T-helper 2 cell (primary cell): Measurements from ENCODE around the gene CACNA1G.

Source experiments
- DNase-seq, 5 experiments: peaks; one replicate each; pipeline versions ENCODE4 v3.0.0 to v3.0.0-alpha.2; 2012 to 2022
- total RNA-seq, 2 donors: gene quantifications; one replicate each; lab custom pipeline; 2026; lab: John Stamatoyannopoulos, UW

CACNA1G gene
- total RNA-seq = 0.40 to 0.62 reads per million in 2 donors

DNA sequence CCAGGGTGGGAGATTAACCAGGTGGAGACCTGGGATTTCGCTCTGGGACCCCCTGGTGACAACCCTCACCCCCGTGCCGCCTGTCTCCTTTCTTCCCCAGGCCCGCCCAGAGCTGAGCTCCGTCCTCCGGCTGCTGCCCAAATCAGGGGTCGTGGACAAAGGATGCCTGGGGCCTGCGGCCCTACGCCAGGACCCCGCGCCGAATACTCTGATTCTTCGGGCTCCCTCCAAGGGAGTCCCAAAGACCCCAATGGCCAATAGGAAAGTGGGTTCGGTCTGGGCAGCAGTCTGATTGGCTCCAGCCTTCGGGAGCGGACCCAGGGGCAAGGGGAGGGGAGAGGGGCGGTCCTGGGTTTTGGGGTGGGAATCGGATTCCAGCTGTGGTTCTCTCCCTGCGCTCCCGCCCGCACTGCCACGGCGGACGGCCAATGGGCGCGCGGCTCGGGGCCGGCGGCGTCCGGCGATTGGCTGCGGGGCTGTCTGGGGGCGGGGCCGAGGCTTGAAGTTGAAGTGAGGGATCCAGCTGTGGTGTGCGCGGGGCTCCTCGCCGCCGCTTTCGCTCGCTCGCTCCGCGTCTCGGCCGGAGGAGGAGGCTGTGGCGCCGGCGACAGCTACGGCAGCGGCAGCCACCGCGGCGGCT, at the start of gene CACNA1G:
Gene CACNA1G, plus strand, starts transcription at position 531 of the 640 bp plus-strand sequence. CDS start 745 bp downstream, outside the sequence.
- peak; percentile 74 to 88 (median 83) for DNase-seq

DNA sequence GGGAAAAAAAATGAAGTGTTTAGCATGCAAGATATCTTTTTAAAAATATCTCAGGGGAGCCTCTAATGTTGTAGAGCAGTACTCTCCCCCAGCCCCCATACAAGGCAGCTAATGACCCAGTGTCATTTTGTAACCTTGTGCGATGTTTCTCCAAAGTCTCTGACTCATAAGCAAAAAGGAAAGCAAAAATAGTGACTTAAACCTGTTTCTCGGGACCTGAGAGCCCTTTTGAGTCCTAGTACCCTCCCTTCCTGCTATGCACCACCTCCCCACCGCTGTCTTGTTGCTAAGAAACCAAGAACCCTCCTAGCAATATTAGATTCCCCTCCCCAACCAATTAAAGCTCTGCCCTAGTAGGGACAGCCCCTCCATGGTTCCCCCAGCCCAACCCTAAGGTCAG, 49.5 kb upstream of the CACNA1G start:
- DNase-seq = peak in 4 of 5 experiments; percentile 12 to 93 (median 24)

DNA sequence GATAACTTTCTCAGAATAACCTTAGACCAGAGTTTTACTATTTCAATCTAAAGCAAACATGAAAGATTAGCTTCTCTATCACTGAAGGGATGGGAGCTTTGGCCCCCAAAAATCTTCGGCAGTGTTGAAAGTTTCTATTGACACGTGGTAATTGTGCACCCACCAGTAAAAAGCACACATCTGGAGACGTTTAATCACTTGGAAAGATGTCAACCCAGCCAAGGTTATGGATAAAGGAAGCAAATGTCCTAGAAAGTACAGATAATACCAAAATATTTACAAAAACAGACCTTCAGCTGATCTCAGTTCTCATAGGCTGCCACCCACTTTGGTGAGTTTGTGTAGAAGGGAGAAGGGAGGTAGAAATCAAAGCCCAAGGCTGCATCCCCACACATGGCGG, 47.0 kb upstream of the CACNA1G start:
- DNase-seq = no peak

DNA sequence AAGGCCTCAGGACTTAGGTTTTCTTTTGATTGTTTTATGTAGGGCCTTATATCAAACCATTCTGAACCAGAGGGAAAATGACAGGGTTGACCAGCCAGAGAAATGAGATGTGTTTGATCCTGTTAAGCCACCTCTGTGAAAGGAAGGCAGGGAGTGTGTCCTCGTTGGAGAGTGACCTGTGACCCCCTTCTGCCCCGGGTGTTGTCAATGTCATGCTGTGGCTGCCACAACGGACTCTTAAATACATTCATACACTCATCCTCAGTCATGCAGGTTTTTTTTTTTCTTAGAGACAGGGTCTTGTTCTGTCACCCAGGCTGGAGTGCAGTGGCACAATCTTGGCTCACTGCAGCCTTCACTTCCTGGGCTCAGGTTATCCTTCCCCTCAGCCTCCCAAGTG, 46.1 kb upstream of the CACNA1G start:
- DNase-seq = no peak

DNA sequence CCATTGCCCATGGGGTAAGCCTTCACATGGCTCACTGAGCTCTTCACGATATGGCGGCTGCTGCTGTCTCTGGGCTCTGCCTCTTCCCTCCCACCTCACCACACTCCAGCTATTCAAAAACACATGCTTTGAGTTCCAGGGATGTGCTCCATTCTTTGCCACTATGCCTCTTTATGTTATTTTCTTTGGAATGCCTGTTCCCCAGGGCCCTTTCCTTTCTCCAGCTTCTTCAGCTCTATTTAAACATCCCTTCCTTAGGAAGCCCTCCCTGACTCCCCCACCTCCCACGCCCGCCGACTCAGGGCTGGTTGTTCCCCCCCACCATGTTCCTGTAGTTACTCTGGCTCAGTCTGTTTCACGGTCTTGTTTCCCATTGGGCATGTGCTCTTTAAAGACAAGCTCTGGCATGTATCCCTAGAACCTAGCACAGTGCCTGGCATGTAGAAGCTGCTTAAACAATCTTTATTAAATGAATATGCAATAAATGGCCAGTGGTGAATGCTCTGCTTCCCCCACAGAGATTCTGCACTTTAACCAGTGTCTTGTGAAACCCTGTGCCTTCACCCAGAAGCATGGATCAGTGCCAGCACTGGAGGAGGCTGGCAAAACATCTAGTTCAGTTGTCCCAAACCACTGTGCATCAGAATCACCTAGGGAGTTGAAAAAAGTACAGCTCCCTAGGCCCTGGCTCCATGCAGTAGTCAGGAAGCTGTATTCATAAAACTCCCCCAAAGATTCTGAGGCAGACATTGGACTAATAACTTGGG, 45.4 kb upstream of the CACNA1G start:
- DNase-seq = no peak

DNA sequence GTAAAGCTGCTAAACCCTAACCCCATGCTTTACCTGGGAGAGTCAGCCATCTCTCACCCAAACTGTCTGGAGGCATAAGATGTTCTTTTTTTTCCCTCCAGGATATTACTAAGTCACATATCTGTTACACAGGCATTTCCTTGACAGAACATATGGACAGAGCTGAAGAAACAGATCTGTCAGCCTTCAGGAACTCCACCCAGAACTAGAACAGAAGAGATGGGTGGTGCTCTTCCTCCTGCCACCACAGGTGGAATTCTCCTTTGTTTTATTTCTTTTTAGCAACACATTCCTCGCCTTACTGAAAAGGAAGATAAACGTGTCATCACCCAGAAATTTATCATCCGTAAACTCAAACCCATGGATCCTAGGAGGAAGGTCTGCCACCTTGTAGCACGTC, 43.5 kb upstream of the CACNA1G start:
- no peak for DNase-seq

DNA sequence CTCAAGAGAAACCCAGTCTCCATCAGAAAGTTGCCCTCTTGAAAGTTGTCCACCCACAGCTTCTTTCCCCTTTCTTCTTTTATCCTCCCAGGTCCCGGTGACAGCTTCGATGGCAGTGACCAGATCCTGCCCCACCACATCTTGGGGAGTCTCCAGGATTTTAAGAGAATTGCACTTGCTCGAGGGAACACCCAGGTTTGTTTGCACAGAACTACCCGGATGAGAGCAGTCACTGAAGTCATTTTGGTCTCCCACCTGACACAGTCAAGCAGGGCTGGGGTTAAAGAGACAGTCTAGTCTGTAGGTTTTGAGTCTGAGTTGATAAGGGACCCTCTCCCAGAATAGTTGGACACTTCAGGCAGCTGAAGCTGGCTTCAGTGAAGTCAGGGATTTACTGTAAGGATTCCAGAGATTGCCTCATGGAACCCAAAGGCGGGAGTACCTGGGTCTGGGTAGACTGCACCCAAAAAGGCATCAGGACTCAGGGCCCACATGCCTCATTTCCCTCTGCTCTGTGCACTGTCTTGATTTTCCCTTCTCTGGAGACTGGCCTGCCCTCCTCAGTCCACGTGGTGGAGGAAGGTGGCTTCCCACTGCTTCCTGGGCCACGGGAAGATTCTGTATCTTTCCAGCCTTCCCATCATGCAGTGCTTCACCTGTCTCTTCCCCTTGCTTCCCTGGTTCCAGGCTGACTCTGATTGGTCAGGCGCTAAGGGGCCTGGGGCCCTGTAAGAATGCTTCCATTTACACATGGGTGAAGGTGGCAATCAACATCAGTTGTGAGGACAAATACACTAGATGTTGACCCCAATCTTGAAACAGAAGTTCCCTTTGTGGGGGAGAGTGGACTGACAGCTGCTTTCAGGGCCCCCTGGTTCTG, 42.8 kb upstream of the CACNA1G start:
- no peak for DNase-seq

DNA sequence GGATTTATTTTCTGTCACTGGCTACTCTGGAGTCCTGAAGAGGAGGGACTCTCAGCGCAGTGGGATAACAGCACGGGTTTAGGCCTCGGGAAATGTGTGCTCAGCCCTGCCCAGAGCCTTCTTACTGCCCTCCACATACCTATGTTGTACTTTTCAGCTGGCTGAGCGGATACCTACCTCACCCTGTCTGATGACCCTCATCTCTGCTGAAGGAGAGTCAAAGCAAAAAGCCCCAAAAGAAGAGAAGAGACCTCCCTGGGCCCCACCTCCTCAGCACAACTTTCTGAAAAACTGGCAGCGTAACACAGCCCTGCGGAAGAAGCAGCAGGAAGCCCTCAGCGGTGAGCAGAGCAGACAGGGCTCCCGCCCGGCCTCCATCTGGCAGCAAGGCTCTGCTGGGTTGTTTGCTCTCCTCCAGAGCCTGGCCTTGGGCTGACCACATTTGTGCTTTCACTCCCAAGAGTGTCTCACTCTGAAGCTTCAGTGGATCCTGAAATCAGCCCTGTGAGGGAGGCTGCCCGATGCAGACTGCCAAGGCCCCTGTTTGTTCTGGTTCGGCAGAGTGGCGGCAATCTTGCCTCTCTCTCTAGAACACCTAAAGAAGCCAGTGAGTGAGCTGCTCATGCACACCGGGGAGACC, 42.0 kb upstream of the CACNA1G start:
- no peak for DNase-seq

DNA sequence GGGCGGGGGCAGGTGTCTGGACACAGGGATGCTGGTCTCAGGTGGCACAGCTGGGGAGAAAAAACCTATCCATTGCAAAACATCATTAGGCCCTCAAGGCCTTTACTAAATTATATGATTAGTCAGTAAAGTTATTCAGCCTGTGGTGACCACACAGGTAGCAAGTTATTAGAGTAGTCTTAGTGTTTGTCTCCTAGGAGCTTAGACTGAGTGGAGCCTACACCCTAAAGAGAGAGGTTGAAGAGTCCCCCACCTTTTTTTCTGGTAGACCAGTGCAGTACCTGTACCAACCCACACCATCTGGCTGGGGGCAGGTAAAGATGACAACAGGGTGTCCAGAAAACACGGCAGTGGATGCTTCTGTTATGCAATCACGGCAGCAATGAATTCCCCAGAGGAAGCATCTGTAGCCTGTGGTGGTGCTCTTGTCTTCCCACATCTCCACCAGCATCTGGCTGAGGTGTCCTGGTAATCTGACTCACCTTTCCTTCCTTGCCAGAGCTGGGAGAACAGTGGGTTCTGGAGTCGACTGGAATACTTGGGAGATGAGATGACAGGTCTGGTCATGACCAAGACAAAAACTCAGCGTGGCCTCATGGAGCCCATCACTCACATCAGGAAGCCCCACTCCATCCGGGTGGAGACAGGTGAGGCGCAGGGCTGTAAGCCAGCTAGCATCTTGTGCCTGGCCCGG, 41.2 kb upstream of the CACNA1G start:
- DNase-seq = no peak

DNA sequence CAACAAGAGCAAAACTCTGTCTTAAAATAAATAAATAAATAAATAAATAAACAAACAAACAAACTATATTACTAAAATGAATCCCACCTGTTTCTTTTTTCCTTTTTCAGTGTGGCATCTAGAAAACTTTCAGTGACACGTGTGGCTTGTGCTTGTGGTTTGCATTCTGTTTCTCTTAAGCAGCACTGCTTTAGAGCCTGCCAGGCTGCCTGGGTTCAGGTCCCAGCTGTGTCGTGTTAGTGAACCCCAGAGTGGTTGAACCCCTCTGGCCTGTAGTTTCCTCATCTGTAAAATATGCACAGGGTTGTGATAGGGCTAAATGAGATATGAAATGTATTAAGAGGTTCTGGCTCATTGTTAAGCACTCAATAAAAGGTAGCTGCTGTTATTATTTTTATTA, 40.0 kb upstream of the CACNA1G start:
- no peak for DNase-seq

DNA sequence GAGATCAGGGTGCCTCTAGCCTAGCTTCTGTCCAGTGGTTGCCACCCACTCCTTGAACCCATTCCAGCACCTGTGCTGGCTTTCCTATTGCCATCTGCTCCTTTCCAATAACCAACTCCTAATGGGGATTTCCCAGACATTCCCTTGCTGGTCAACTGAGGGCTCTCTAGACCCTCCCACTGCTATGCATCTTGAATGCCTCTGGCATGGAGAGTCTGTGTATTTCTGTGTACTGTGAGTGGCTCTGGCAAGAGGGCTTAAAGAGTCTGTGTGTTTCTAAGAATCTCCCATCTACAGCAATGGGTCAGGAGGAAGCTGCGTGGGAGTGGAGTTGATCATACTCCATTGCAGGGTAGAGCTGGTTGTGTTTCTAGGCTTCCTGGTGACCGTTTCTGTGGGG, 39.0 kb upstream of the CACNA1G start:
- no peak for DNase-seq

DNA sequence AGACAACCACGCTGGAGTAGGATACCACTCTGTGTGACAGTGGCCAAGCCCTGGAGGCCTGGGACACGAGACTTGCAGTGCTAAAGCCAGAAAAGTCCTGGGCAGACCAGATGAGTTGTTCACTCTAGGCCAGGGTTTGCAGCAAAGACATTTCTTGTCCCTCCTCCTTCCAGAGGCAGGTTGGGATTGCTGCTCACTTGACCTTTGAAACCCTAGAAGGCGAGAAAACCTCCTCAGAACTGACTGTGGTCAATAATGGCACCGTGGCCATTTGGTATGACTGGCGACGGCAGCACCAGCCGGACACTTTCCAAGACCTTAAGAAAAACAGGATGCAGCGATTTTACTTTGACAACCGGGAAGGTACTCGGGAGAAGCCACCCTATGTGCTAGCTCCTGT, 37.7 kb upstream of the CACNA1G start:
- no peak for DNase-seq

DNA sequence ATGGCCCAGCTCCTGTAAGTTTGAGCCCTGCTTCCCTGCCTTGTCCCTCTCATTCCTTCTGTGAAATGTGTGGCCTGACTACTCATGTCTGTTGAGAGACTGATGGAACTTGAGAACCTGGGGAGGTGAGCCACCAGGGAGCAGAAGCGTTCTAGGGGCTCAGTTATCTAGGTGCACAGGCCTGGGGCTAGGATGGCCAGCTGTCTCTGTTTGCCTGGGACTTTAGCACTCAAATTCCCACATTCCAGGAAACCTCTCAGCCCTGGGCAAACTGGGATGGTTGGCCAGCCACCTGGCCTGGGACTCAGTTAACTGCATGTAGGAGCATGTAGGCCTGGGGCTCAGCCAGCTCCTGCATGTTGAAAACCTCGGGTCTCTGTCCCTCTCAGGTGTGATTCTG, 37.3 kb upstream of the CACNA1G start:
- DNase-seq = no peak

DNA sequence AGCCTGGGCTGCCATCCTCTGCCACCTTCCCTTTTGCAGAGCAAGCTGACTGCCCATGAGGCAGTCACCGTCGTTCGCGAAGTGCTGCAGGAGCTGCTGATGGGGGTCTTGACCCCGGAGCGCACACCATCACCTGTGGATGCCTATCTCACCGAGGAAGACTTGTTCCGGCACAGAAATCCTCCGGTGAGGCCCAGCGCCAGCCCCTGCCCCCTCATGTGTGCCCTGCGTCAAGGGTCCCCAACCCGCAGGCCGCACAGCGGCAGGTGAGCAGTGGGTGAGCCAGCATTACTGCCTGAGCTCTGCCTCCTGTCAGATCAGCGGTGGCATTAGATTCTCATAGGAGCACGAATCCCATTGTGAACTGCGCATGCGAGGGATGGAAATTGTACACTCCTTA, 35.7 kb upstream of the CACNA1G start:
- no peak for DNase-seq

DNA sequence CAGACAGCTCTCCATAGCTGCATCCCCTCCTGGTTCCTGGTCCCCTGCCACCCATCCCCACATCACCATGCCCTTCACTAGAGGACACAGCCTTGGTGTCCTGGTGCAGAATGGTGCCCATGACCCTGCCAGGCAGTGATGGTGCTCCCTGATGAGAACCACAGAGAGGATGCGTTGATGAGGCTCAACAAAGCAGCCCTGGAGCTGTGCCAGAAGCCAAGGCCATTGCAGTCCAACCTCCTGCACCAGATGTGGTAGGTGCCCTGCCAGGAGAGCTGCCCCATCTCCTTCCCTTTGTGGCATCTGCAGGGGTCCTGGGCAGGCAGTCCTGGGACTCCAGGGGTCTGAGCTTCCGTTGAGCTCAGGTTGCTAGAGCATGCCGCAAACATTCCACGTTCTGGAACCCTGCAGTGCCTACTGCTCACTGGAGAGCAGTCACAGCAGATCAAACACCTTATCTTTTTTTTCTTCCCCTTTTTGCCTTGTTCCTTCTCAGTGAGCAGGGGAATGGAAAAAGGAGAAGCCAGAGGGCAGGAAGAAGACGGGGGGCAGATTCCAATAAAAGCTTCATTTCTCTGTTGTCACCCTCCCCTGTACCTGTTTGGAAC, 33.3 kb upstream of the CACNA1G start:
- DNase-seq = no peak

DNA sequence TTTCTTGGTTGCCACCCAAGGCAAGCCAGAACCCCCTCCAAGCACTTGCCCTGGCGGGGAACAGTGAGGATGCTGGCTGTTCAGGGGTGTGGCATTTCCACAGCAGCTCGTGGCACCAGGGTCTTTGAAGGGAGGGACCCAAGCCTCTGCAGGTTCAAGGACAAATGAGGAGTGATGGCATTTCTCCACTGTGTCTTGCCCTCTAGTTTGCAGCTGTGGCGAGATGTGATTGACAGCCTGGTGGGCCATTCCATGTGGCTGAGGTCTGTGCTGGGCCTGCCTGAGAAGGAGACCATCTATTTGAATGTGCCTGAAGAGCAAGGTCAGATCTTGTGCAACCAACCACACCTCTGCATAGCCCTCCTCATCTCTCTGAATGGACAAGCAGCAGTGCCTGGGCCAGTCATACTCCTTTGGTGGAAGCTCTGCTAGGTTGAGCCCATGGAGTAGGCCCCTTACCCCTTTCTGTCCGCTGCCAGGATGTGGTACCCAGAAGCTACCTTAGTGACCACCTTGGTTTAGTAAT, 32.5 kb upstream of the CACNA1G start:
- no peak for DNase-seq

DNA sequence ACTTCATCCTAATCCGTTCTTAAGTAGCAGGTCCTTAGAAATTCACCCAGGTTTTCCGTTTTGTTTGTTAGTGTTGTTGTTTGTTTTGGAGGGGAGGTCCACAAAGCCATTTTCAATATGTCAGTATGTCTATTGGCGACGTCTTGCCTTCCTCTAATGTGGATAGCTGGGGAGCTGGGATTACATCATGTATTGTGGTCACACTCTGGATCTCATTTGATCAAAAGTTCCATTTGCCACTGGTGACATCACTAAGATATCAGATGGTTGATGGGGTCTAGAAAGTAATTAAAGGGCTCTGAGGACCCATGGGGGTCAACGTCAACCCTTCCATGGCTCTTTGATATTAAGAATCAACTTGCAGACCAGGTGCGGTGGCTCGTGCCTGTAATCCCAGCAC, 30.7 kb upstream of the CACNA1G start:
- no peak for DNase-seq

DNA sequence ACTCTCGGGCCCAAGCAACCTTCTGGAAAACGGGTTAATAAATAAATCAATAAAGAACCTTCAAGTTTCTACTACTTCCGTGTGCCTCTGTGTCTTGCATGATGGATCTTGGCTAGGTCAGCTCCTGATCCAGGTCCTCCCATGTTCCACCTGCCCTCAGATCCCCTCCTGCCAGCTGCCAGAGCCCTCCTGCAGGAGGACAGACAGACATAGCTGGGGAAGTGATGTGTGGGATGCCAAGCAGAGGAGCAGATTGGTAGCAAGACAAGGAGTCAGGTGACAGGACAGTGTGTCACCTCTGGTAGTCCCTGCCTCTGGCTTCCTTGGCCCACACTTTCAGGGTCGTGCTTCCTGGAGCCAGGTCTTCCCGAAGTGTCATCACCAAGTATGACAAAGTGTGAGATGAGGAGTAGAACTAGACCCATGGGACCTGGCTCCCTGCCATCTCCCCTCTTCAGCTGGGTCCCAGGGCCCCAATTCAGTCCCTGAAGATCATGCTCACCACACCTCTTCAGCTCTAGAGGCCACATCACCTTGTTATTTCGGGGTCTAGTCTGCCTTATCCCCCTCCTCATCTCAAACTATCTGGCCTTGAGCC, 29.0 kb upstream of the CACNA1G start:
- no peak for DNase-seq

DNA sequence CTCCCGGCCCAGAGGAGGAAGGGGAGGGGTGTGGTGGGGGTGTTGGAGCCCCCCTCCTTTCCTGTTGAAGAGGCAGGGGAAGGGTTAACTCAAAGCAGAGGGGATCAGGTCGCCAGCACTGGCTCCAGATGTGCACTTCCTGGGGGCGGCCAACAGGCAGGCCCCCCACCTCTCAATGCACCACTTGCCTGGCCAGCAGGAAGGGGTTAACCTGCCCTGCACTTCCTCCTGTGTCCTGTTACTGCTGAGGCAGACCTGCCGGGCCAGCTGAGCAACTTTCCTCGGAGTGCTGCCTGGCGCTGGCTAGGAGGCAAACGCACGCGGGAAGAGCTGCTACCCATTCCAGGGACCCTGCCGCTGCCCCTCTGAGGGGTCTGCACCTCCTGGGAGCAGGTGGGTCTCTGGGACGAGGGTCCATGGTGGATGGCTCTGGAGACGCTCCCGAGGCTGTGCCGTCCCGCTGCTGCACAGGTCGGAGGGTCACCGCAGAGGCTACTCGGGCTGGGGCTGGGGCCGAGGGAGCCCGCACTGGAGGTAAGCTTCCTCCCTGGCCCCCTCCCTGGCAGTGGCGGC, 28.0 kb upstream of the CACNA1G start, which contains the start of gene EPN3:
Gene EPN3, plus strand, starts transcription at position 284 of the 573 bp plus-strand sequence. CDS start 3,822 bp downstream, outside the sequence.
- DNase-seq = no peak

DNA sequence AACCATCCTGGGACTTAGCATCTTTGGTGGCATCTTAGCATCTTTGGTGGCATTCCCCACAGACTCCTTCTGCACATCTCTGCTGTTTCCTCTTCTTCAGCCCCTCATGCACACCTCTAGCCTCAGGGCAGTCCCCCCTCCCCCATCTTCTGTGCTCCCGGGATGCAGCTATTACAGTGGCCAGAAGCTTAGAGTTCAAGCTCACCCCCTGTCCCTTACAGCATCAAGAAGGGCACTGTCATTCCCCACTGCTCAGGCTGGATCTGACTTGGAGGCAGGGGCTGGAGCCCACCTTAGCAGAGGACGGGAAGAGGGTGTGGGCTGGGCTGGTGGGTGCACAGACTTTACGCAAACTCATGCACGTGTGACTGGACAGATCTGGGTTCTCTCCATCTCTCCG, 27.3 kb upstream of the CACNA1G start:
- DNase-seq = no peak

DNA sequence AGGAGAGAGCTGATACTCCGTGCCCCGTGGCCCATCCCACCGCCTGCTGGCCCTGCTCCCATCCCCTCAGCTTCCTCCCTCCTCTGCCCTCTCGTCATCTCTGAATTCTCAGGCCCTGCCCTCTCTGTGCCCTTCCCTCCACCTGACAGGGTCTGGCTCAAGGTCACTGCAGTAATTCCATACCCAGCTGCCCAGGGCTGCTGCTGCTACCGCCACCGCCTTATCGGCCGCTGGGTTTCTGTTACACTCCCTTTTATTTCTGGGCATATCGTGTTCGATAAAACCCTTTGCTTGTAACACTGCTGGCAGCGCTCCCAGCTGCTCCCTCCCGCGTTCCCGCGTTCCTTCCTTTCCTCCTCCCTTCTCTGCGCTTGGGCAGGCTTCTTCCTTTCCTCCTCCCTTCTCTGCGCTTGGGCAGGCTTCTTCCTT, 26.8 kb upstream of the CACNA1G start:
- DNase-seq = no peak
